H1 (cell line): ENCODE data around the gene LRRC26. TPM values are rescaled to one million over a fixed set of nuclear protein-coding genes. Genes with fewer than 3 reads are reported as not detected.

Experiments
- CTCF ChIA-PET: fragments of 300-600 bp; sonication (Branson Sonifier 250); formaldehyde crosslinking; loops from one replicate; lab custom pipeline; 2021; ENCODE audit not compliant: partially characterized antibody; lab: Charles Lee
- POLR2A ChIA-PET: fragments of 300-600 bp; sonication (Branson Sonifier 250); formaldehyde crosslinking; loops from one replicate; lab custom pipeline; 2021; ENCODE audit warnings: inconsistent platforms; ENCODE audit not compliant: partially characterized antibody; lab: Charles Lee
- DNase-seq, 2 experiments: peaks; one replicate each; pipeline versions ENCODE4 v3.0.0 to v3.0.0-alpha.2; 2010 to 2022; ENCODE audit warnings: low spot score in 2 of 2, low read depth in 1 of 2, mixed read lengths in 1 of 2
- FAIRE-seq: peaks from 2 replicates; lab custom pipeline; 2011; peaks lifted over from hg19 to GRCh38; lab: Jason Lieb, UNC
- H2AFZ ChIP-seq: 2 replicates; pipeline ENCODE4 v1.8.1; 2012; ENCODE audit warnings: low read length, inconsistent platforms
- H2AK5ac ChIP-seq: 2 replicates; pipeline ENCODE4 v1.6.1; 2013; ENCODE audit warnings: low read depth, low read length
- H2BK120ac ChIP-seq: replicated peaks from 2 replicates; pipeline ENCODE3; 2013; ENCODE audit warnings: low read depth, low read length, inconsistent platforms
- H2BK12ac ChIP-seq: 2 replicates; pipeline ENCODE4 v1.6.1; 2013; ENCODE audit warnings: low read depth, low read length
- H2BK15ac ChIP-seq: 2 replicates; pipeline ENCODE4 v1.6.1; 2013; ENCODE audit warnings: low read length
- H2BK20ac ChIP-seq: 2 replicates; pipeline ENCODE4 v1.6.1; 2013; ENCODE audit warnings: low read length
- H2BK5ac ChIP-seq: 2 replicates; pipeline ENCODE4 v1.6.1; 2013; ENCODE audit warnings: low read depth, low read length
- H3K14ac ChIP-seq: 2 replicates; pipeline ENCODE4 v1.6.1; 2013; ENCODE audit warnings: inconsistent platforms; ENCODE audit not compliant: insufficient read length
- H3K18ac ChIP-seq: 2 replicates; pipeline ENCODE4 v1.6.1; 2013; ENCODE audit warnings: low read length; ENCODE audit errors: extremely low read depth
- H3K23ac ChIP-seq: 2 replicates; pipeline ENCODE4 v1.6.1; 2013; ENCODE audit warnings: inconsistent platforms; ENCODE audit not compliant: insufficient read length
- H3K23me2 ChIP-seq: 2 replicates; pipeline ENCODE4 v1.6.1; 2013; ENCODE audit warnings: low read depth, low read length
- H3K27ac ChIP-seq: 2 replicates; pipeline ENCODE4 v1.6.1; 2011; ENCODE audit warnings: low read depth, low read length, inconsistent platforms
- H3K27me3 ChIP-seq, 4 experiments: replicated peaks in 1 of 4; 1 replicate in 1 of 4; 2 replicates in 3 of 4; pipeline versions ENCODE4 v1.6.1 to v1.8.1; 2011 to 2013; ENCODE audit warnings: low read length in 3 of 4, mild to moderate bottlenecking in 3 of 4, inconsistent platforms in 2 of 4, mixed read lengths in 2 of 4, moderate library complexity in 1 of 4; ENCODE audit not compliant: control insufficient read depth in 3 of 4, insufficient read depth in 3 of 4; ENCODE audit errors: extremely low read depth in 1 of 4
- H3K36me3 ChIP-seq, 4 experiments: 2 replicates each; pipeline versions ENCODE4 v1.6.1 to v1.8.1; 2011 to 2013; ENCODE audit warnings: mild to moderate bottlenecking in 4 of 4, low read length in 3 of 4, moderate library complexity in 2 of 4, control low read depth in 1 of 4, inconsistent platforms in 1 of 4; ENCODE audit not compliant: insufficient read depth in 4 of 4, control insufficient read depth in 2 of 4
- H3K4ac ChIP-seq: replicated peaks from 2 replicates; pipeline ENCODE3; 2013; ENCODE audit warnings: low read length, low read depth, mixed read lengths, inconsistent platforms; ENCODE audit not compliant: insufficient read length
- H3K4me1 ChIP-seq, 4 experiments: replicated peaks in 1 of 4; 1 replicate in 1 of 4; 2 replicates in 3 of 4; pipeline versions ENCODE4 v1.6.1 to v1.8.1; 2011 to 2013; ENCODE audit warnings: low read length in 3 of 4, inconsistent platforms in 2 of 4, mixed read lengths in 1 of 4; ENCODE audit not compliant: insufficient read depth in 4 of 4, control insufficient read depth in 3 of 4
- H3K4me2 ChIP-seq, 2 experiments: 2 replicates each; pipeline versions ENCODE4 v1.6.1 to v1.8.1; 2011 to 2013; ENCODE audit warnings: low read depth in 2 of 2, low read length in 2 of 2, control low read depth in 1 of 2, inconsistent platforms in 1 of 2, mild to moderate bottlenecking in 1 of 2; ENCODE audit not compliant: insufficient read depth in 1 of 2
- H3K4me3 ChIP-seq, 4 experiments: fragments of 200-600, 300-600 bp in 1 of 4; sonication (generic), shearing (Covaris generic), sonication (Bioruptor Twin) in 1 of 4; 2 replicates each; pipeline versions ENCODE4 v1.5.1 to v1.8.1; 2011 to 2016; ENCODE audit warnings: low read length in 4 of 4, low read depth in 3 of 4, control low read depth in 2 of 4, inconsistent platforms in 2 of 4, mild to moderate bottlenecking in 2 of 4, mixed read lengths in 1 of 4, moderate library complexity in 1 of 4; ENCODE audit not compliant: insufficient read depth in 2 of 4; ENCODE audit errors: extremely low read depth in 1 of 4
- H3K56ac ChIP-seq: replicated peaks from 2 replicates; pipeline ENCODE3; 2013; ENCODE audit warnings: low read depth, mild to moderate bottlenecking, mixed read lengths, low read length, inconsistent platforms; ENCODE audit not compliant: insufficient read length
- H3K79me1 ChIP-seq: 2 replicates; pipeline ENCODE4 v1.6.1; 2013; ENCODE audit warnings: low read depth, low read length, control low read depth
- H3K79me2 ChIP-seq, 2 experiments: 2 replicates each; pipeline versions ENCODE4 v1.6.1 to v1.8.1; 2012 to 2013; ENCODE audit warnings: low read length in 2 of 2, mild to moderate bottlenecking in 2 of 2, inconsistent platforms in 1 of 2; ENCODE audit not compliant: insufficient read depth in 2 of 2, control insufficient read depth in 1 of 2
- H3K9ac ChIP-seq, 4 experiments: replicated peaks in 1 of 4; 1 replicate in 1 of 4; 2 replicates in 3 of 4; pipeline versions ENCODE4 v1.6.1 to v1.8.1; 2011 to 2013; ENCODE audit warnings: low read depth in 3 of 4, low read length in 3 of 4, control low read depth in 2 of 4, mild to moderate bottlenecking in 2 of 4, moderate library complexity in 2 of 4, inconsistent platforms in 1 of 4; ENCODE audit errors: extremely low read depth in 1 of 4
- H3K9me3 ChIP-seq, 2 experiments: 2 replicates each; pipeline versions ENCODE4 v1.6.1 to v1.8.1; 2012 to 2013; ENCODE audit warnings: mild to moderate bottlenecking in 2 of 2, moderate library complexity in 2 of 2, control low read depth in 1 of 2, inconsistent platforms in 1 of 2, low read depth in 1 of 2, low read length in 1 of 2, mixed read lengths in 1 of 2; ENCODE audit not compliant: insufficient read depth in 2 of 2
- H4K20me1 ChIP-seq, 2 experiments: replicated peaks in 1 of 2; 2 replicates each; pipeline versions ENCODE3 to v1.8.1; 2011 to 2013; ENCODE audit warnings: inconsistent platforms in 2 of 2, low read length in 2 of 2, mild to moderate bottlenecking in 1 of 2; ENCODE audit not compliant: insufficient read depth in 2 of 2, control insufficient read depth in 1 of 2
- H4K5ac ChIP-seq: 2 replicates; pipeline ENCODE4 v1.6.1; 2013; ENCODE audit warnings: low read length, low read depth, mixed read lengths, inconsistent platforms; ENCODE audit not compliant: insufficient read length
- H4K8ac ChIP-seq: 2 replicates; pipeline ENCODE4 v1.8.0; 2013; ENCODE audit warnings: mild to moderate bottlenecking, moderate library complexity, low read length, inconsistent platforms; ENCODE audit not compliant: insufficient read depth; ENCODE audit errors: extremely low read depth
- H4K91ac ChIP-seq: replicated peaks from 2 replicates; pipeline ENCODE3; 2013; ENCODE audit warnings: low read length, mixed read lengths, inconsistent platforms; ENCODE audit not compliant: insufficient read length
- CHD1 ChIP-seq: IDR thresholded peaks from 2 replicates; pipeline ENCODE4 v1.6.1; 2012; ENCODE audit warnings: low read depth, low read length, improper control_type of control experiment
- FOSL1 ChIP-seq: IDR thresholded peaks from 2 replicates; pipeline ENCODE4 v1.6.1; 2011; ENCODE audit warnings: mild to moderate bottlenecking, low read depth, low read length, moderate library complexity; ENCODE audit not compliant: insufficient read depth
- JUN ChIP-seq: IDR thresholded peaks from 2 replicates; pipeline ENCODE4 v1.6.1; 2011; ENCODE audit warnings: low read depth, mild to moderate bottlenecking, improper control_type of control experiment, low read length
- POLR2AphosphoS5 ChIP-seq: IDR thresholded peaks from 2 replicates; pipeline ENCODE4 v1.6.1; 2011; ENCODE audit warnings: low read depth, low read length
- WGBS, 2 experiments: shearing (Covaris generic) in 1 of 2; methylation state at CpG; one replicate each; pipeline versions ENCODE4 v1.1.6 to v1.1.7; 2013 to 2015; ENCODE audit warnings: low lambda C conversion rate in 2 of 2, mixed read lengths in 2 of 2, inconsistent platforms in 1 of 2, low coverage in 1 of 2, missing lambda C conversion rate in 1 of 2; ENCODE audit not compliant: insufficient replicate concordance in 2 of 2, insufficient coverage in 1 of 2, insufficient read length in 1 of 2; ENCODE audit errors: extremely low coverage in 1 of 2, missing lambda C conversion rate in 1 of 2; 5-methylcytosine and 5-hydroxymethylcytosine counted together
- polyA plus RNA-seq, 7 experiments: library from polyadenylated mRNA; depleted of rRNA in 3 of 7; stranded (reverse) in 5 of 7; unstranded in 2 of 7; fragments of >200 nt in 5 of 7; fragments of 200-250 nt in 2 of 7; gene quantifications; 1 replicate in 5 of 7; 2 replicates in 1 of 7; 4 replicates in 1 of 7; pipeline versions ENCODE4 v1.2.1 to v1.2.3, GENCODE V29; 2011 to 2013; ENCODE audit warnings: missing spikeins in 2 of 7, mixed read lengths in 2 of 7
- total RNA-seq: library from RNA; stranded (reverse); fragmentation: NEBNext Ultra II Directional; extraction: Animal tissue kit (Norgen Biotek cat#: 25700); gene quantifications from 2 replicates; pipeline ENCODE4 v1.2.1, GENCODE V29; 2021

Gene LRRC26
- total and polyA plus RNA-seq, 2 of the 8 experiments (the other 6 are each of a cell fraction or from before 2014, with no cell fraction given), result 0.34 to 0.85 TPM

- no peak overlapping the region for H4K8ac ChIP-seq
- CTCF ChIA-PET, result interaction anchor here (0.7 to 1.4 kb wide), 7 partner anchors 16 to 117 kb away, joined by 3 read pairs; no protein-coding TSS in a partner anchor
- H3K4ac ChIP-seq, result no peak overlapping the region
- no peaks in the 10 kb centered on the region for H3K9me3 ChIP-seq
- H3K79me2 ChIP-seq, result no peaks in the 10 kb centered on the region
- peaks cover 0 to 9% (median 0%) of the 10 kb centered on the region in 4 experiments; a peak in 1 of 7 replicates for H3K4me1 ChIP-seq
- DNase-seq, result no peak
- no peak overlapping the region for H4K5ac ChIP-seq
- no peak overlapping the region for H2BK120ac ChIP-seq
- 85% methylated on average over 4 of the region's 9 CpGs; no CpG with 5 or more reads in 1 of the 2 experiments for WGBS, 2 experiments
- no peak overlapping the region for H3K4me2 ChIP-seq
- H3K27ac ChIP-seq, result no peak overlapping the region
- H3K9ac ChIP-seq, result no peak overlapping the region
- H3K18ac ChIP-seq, result no peak overlapping the region
- no peak for TF ChIP-seq FOSL1
- TF ChIP-seq POLR2AphosphoS5, result no peak
- TF ChIP-seq JUN, result no peak
- no peak for TF ChIP-seq CHD1
- TF ChIP-seq, all 59 proteins: peak for 0
- Histone ChIP-seq H3K36me3 (no peaks in the 10 kb centered on the region), H3K56ac (no peak overlapping the region), H3K14ac (no peak overlapping the region), H2BK5ac (no peak overlapping the region), H3K23me2 (no peaks in the 10 kb centered on the region), H2BK12ac (no peak overlapping the region), H2BK20ac (no peak overlapping the region), H3K4me3 (no peak overlapping the region), H4K20me1 (peaks cover 0 to 11% of the 10 kb centered on the region in 2 experiments), H3K23ac (no peak overlapping the region), H3K79me1 (no peaks in the 10 kb centered on the region), H4K91ac (no peak overlapping the region), H2AFZ (no peak overlapping the region), H3K27me3 (peaks cover 0 to 24% (median 21%) of the 10 kb centered on the region in 4 experiments; a peak in 6 of 7 replicates), H2BK15ac (no peak overlapping the region), H2AK5ac (no peak overlapping the region)
- FAIRE-seq, result no peak
- POLR2A ChIA-PET, result interaction anchor here (0.9 to 1.3 kb wide), 2 partner anchors 8 to 77 kb away, joined by 3 to 7 read pairs; partner anchors contain the start of gene GRIN1
These were observed 23.3 kb downstream of the LRRC26 start for GRCh38 chr9:137146527-137146918.
